ENCODE results near the gene PTK7.
A peak's percentile ranks its signal among the peaks of the same experiment; 100 is the strongest.

Gene PTK7

DNA sequence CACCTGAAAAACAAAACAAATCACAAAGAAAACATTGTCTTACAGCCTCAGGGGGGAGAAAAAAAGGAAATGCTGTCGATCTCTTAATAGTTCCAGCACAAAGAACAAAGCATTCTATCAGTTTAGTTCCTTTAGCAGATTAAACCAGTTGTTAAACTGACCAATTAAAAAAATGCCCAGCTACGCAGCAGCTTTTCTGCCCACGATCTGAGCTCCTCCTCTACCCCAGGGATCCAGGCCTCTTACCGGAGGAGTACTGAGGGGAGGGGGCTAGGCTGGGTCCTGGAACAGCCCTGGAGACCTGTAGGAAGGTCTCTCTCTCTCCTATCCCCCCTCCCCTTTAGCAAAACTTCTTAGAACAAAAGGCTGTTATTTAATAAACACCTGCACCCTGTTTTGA, 13.4 kb downstream of the PTK7 start:
- TF ChIP-seq ARNT (IDR thresholded peaks at IDR 0.05) (no peak), L3MBTL2 (conservative IDR thresholded peaks at IDR 0.05) (no peak), SUZ12 (IDR thresholded peaks at IDR 0.05) (no peak)
- TF ChIP-seq, protein P1, sequence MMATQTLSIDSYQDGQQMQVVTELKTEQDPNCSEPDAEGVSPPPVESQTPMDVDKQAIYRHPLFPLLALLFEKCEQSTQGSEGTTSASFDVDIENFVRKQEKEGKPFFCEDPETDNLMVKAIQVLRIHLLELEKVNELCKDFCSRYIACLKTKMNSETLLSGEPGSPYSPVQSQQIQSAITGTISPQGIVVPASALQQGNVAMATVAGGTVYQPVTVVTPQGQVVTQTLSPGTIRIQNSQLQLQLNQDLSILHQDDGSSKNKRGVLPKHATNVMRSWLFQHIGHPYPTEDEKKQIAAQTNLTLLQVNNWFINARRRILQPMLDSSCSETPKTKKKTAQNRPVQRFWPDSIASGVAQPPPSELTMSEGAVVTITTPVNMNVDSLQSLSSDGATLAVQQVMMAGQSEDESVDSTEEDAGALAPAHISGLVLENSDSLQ (IDR thresholded peaks at IDR 0.05), result no peak
- CTCF ChIA-PET, result interaction anchor here (1.3 kb wide), 1 partner anchor 60 kb away, joined by 3 read pairs; no protein-coding TSS in a partner anchor
- DNase-seq (ENCODE audit: extremely low spot score), result no peak
- POLR2A ChIA-PET, result interaction anchor here (0.9 to 2.2 kb wide), 6 partner anchors 9 to 110 kb away, joined by 3 to 13 read pairs (median 4); partner anchors contain the start of genes CUL7, KLC4, MRPL2 and PEX6

DNA sequence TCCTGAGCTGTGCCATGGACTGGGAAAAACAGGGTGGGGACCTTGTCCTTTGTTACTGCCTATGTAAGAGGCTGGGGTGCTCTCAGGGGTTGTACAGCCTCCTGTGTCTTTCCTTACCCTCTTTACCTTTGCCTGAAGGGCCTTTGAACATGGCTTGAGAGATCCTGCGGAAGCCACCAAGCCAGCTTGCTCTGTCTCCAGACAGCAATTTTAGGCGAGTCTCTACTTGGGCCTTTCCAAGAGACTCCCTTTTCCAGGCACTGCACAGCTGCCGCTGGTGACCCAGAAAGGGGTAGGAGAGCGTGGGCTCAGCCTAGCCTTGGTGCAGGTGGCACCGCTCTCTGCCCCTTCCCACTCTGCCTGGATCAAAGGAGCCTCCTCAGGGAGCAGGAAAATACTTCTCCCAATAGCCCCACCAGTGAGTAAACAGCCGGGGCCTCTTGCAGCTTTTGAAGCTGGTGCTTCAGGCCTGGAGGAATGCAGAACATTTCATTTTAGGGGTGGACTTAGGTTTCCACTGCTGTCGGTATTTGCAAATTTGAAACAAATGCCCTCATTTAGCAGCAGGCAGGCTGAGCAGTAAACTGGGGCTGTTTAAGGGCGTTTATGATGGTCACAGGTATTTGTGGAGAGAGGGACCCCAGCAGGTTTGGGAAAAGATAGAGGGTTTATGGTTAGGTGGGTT, 13.9 kb downstream of the PTK7 start:
- ChIA-PET POLR2A (interaction anchor here (0.5 to 2.2 kb wide), 6 partner anchors 9 to 289 kb away, joined by 3 to 13 read pairs (median 4); partner anchors contain the start of genes KLC4, MRPL2 and PEX6), CTCF (interaction anchor here (1.3 kb wide), 1 partner anchor 59 kb away, joined by 3 read pairs; no protein-coding TSS in a partner anchor)

DNA sequence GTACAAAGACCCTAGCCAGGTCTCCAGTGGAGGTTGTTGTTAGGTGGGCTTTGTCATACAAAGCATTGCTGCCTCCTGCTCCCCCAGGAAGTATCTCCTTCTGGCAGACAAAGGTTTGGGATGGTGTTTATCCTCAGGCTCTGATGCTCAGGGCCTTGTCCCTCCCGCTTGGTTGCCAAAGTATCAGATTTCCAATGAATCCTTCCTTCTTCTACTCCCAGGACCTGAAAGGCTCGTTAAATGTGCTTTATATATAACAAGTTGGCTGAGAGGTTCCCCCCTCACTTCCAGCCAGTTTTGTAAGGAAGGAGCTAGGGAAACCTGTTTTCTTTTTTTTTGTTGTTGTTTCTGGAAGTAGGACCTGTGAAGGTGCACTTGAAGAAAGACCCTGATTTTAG, 14.4 kb downstream of the PTK7 start:
- DNase-seq (ENCODE audit: extremely low spot score), result peak; percentile 63
- TF ChIP-seq SUZ12 (IDR thresholded peaks at IDR 0.05) (no peak), ZNF384 (IDR thresholded peaks at IDR 0.05) (no peak)
- CTCF ChIA-PET, result interaction anchor here (0.5 to 1.3 kb wide), 2 partner anchors 15 to 59 kb away, joined by 3 read pairs; no protein-coding TSS in a partner anchor
- POLR2A ChIA-PET, result interaction anchor here (0.8 to 2.2 kb wide), 2 partner anchors 14 to 31 kb away, joined by 4 to 13 read pairs; partner anchors contain the start of genes KLC4 and MRPL2

More for the DNA sequence above, 13.9 kb downstream of the PTK7 start:
- no peak for DNase-seq (ENCODE audit: extremely low spot score)
- TF ChIP-seq NFRKB (IDR thresholded peaks at IDR 0.05), result no peak
- TF ChIP-seq ELF4 (IDR thresholded peaks at IDR 0.05), result no peak
- TF ChIP-seq TARDBP (IDR thresholded peaks at IDR 0.05), result no peak
- TF ChIP-seq, protein P1 (IDR thresholded peaks at IDR 0.05), result no peak
- TF ChIP-seq L3MBTL2 (conservative IDR thresholded peaks at IDR 0.05), result no peak
- TF ChIP-seq FOXA1 (IDR thresholded peaks at IDR 0.05), result no peak
- no peak for TF ChIP-seq SP1 (IDR thresholded peaks at IDR 0.05)
- no peak for TF ChIP-seq LEF1 (IDR thresholded peaks at IDR 0.05; ENCODE audit: borderline replicate concordance)

DNA sequence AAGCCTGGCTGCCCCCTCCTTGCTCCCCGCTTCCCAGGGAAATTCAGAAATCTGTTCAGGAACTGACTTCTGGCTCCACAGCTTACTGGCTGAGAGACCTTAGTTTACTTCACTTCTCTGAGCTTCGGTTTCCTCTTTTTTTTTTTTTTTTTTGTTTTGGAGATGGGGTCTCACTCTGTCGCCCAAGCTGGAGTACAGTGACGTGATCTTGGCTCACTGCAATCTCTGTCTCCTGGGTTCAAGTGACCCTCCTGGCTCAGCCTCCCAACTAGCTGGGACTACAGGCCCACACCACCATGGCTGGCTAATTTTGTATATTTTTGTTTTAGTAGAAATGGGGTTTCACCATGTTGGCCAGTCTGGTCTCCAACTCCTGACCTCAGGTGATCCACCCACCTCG, 14.9 kb downstream of the PTK7 start:
- ChIA-PET CTCF (interaction anchor here (0.5 kb wide), 1 partner anchor 15 kb away, joined by 3 read pairs; no protein-coding TSS in a partner anchor), POLR2A (interaction anchor here (2.2 kb wide), 1 partner anchor 14 kb away, joined by 13 read pairs; no protein-coding TSS in a partner anchor)
- TF ChIP-seq FOXK2 (IDR thresholded peaks at IDR 0.05) (no peak), ELF4 (IDR thresholded peaks at IDR 0.05) (no peak), ARNT (IDR thresholded peaks at IDR 0.05) (no peak), NFRKB (IDR thresholded peaks at IDR 0.05) (no peak), FOXA1 (IDR thresholded peaks at IDR 0.05) (no peak), HDGF (IDR thresholded peaks at IDR 0.05; ENCODE audit: borderline replicate concordance) (no peak), SUZ12 (IDR thresholded peaks at IDR 0.05) (no peak), LEF1 (IDR thresholded peaks at IDR 0.05; ENCODE audit: borderline replicate concordance) (no peak), ZNF384 (IDR thresholded peaks at IDR 0.05) (no peak), CTBP1 (IDR thresholded peaks at IDR 0.05; ENCODE audit: borderline replicate concordance) (no peak), TARDBP (IDR thresholded peaks at IDR 0.05) (no peak), L3MBTL2 (conservative IDR thresholded peaks at IDR 0.05) (no peak), SP1 (IDR thresholded peaks at IDR 0.05) (no peak), FOXM1 (IDR thresholded peaks at IDR 0.05; ENCODE audit: borderline replicate concordance) (no peak), BHLHE40 (IDR thresholded peaks at IDR 0.05; ENCODE audit: borderline replicate concordance) (no peak)
- TF ChIP-seq, protein P1 (IDR thresholded peaks at IDR 0.05), result no peak
- DNase-seq (ENCODE audit: extremely low spot score), result no peak

DNA sequence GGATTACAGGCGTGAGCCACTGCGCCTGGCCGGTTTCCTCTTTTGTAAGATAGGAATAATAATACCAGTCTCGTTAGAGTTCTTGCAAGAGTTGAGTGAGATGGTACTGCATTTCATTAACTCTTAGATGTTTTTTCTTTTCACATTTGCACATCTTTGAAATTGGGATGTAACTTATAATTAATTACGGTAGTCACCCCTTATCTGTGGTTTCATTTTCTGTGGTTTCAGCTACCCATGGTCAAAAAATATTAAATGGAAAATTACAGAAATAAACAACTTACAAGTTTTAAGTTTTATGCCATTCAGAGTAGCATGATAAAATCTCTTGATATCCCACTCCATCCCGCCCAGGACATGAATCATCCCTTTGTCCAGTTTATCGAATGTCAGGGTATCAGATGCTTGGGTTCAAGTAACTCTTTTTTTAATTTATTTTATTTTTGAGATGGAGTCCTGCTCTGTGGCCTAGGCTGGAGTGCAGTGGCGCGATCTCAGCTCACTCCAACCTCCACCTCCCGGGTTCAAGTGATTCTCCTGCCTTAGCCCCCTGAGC, 15.4 kb downstream of the PTK7 start:
- no peak for TF ChIP-seq BHLHE40 (IDR thresholded peaks at IDR 0.05; ENCODE audit: borderline replicate concordance)
- no peak for TF ChIP-seq ZNF384 (IDR thresholded peaks at IDR 0.05)
- no peak for TF ChIP-seq ARNT (IDR thresholded peaks at IDR 0.05)
- no peak for TF ChIP-seq SUZ12 (IDR thresholded peaks at IDR 0.05)
- TF ChIP-seq CTBP1 (IDR thresholded peaks at IDR 0.05; ENCODE audit: borderline replicate concordance), result no peak
- no peak for TF ChIP-seq LEF1 (IDR thresholded peaks at IDR 0.05; ENCODE audit: borderline replicate concordance)
- no peak for TF ChIP-seq ELF4 (IDR thresholded peaks at IDR 0.05)
- no peak for TF ChIP-seq FOXK2 (IDR thresholded peaks at IDR 0.05)
- no peak for TF ChIP-seq HDGF (IDR thresholded peaks at IDR 0.05; ENCODE audit: borderline replicate concordance)
- no peak for TF ChIP-seq SP1 (IDR thresholded peaks at IDR 0.05)
- TF ChIP-seq FOXM1 (IDR thresholded peaks at IDR 0.05; ENCODE audit: borderline replicate concordance), result no peak
- TF ChIP-seq, protein P1 (IDR thresholded peaks at IDR 0.05), result no peak
- no peak for TF ChIP-seq L3MBTL2 (conservative IDR thresholded peaks at IDR 0.05)
- TF ChIP-seq NFRKB (IDR thresholded peaks at IDR 0.05), result no peak
- no peak for TF ChIP-seq TARDBP (IDR thresholded peaks at IDR 0.05)
- TF ChIP-seq FOXA1 (IDR thresholded peaks at IDR 0.05), result no peak
- ChIA-PET POLR2A (no interaction called here), CTCF (no interaction called here)
- DNase-seq (ENCODE audit: extremely low spot score), result no peak

Data from HEK293T (cell line).